Measurements from ENCODE around the gene PIGL.

- no peak for TF ChIP-seq CTCF (IDR thresholded peaks at IDR 0.05)
- no peak for TF ChIP-seq POLR2A (IDR thresholded peaks at IDR 0.05)
Measured at GRCh38 chr17:16371742-16372141, 154.7 kb downstream of the PIGL start.

Data from uterus (tissue), 2 donors.